Left lung (tissue), 10 donors: Measurements from ENCODE around the gene UBE2O. TPM values are rescaled to one million over a fixed set of nuclear protein-coding genes. Genes with fewer than 3 reads are reported as not detected.

Experiments used
- ATAC-seq: fragments of 200-7000 bp; cut with Tn5 transposase; one replicate; pipeline ENCODE4 v1.9.1; 2020; ENCODE audit warnings: moderate library complexity
- DNase-seq, 4 donors: peaks; one replicate each; pipeline ENCODE4 v3.0.0-alpha.2; 2013 to 2020
- H3K27ac ChIP-seq, 2 donors: fragments of 200-600 bp; sonication (generic) in 1 of 2; one replicate each; pipeline versions ENCODE4 v1.5.0 to v1.8.0; 2020 to 2021
- H3K27me3 ChIP-seq, 2 donors: fragments of 200-600 bp; sonication (generic) in 1 of 2; one replicate each; pipeline versions ENCODE4 v1.5.0 to v1.8.0; 2020 to 2021
- H3K36me3 ChIP-seq, 2 donors: fragments of 200-600 bp; sonication (generic) in 1 of 2; one replicate each; pipeline versions ENCODE4 v1.5.0 to v1.8.0; 2020 to 2021
- H3K4me1 ChIP-seq, 2 donors: fragments of 200-600 bp; one replicate each; pipeline ENCODE4 v1.8.0; 2021
- H3K4me3 ChIP-seq, 2 donors: fragments of 200-600 bp; sonication (generic) in 1 of 2; one replicate each; pipeline versions ENCODE4 v1.5.0 to v1.8.0; 2020 to 2021; ENCODE audit warnings: mild to moderate bottlenecking in 1 of 2
- H3K9me3 ChIP-seq, 2 donors: fragments of 200-600 bp; sonication (generic) in 1 of 2; one replicate each; pipeline versions ENCODE4 v1.5.0 to v1.8.0; 2020 to 2021
- CTCF ChIP-seq, 2 donors: fragments of 200-600 bp; sonication (generic) in 1 of 2; IDR thresholded peaks; one replicate each; pipeline versions ENCODE4 v1.5.0 to v1.8.0; 2021; ENCODE audit warnings: antibody characterized with exemption in 2 of 2
- intact Hi-C, 2 donors: fragments of 100-400 bp; cut with DNase I; formaldehyde crosslinking; loops; one replicate each; pipeline versions ENCODE4 v1.11.2 to v1.14.2; 2022
- polyA plus RNA-seq, 6 donors: library from polyadenylated mRNA; unstranded; fragments of 120-200 nt; gene quantifications; one replicate each; pipeline ENCODE4 v1.2.1, GENCODE V29; 2013; ENCODE audit not compliant: insufficient read length in 6 of 6
- total RNA-seq, 2 donors: library from RNA; stranded (reverse); fragmentation: NEBNext Ultra II Directional; extraction: Animal tissue kit (Norgen Biotek cat#: 25700); gene quantifications; one replicate each; pipeline ENCODE4 v1.2.1, GENCODE V29; 2021
- donor health status: DM: no; HTN: yes; CAD: no.
- donor health status: DM: no; HTN: no; CAD: no.

The UBE2O gene
- total and polyA plus RNA-seq, 8 donors: 20.1 to 34.8 (median 27.1) TPM

- peaks cover 14 to 93% of the 10 kb centered on the region in 2 donors for H3K4me1 ChIP-seq
- H3K9me3 ChIP-seq: no peaks in the 10 kb centered on the region
- peaks cover 0 to 22% of the 10 kb centered on the region in 2 donors for H3K36me3 ChIP-seq
- peak; percentile 11 for ATAC-seq
- no peaks in the 10 kb centered on the region for H3K27me3 ChIP-seq
- H3K4me3 ChIP-seq: peak overlapping the region in 1 of 2 donors; percentile 32
- intact Hi-C loops: no loop called here
- H3K27ac ChIP-seq: peak overlapping the region; percentile 80 to 97
- TF ChIP-seq CTCF (IDR thresholded peaks at IDR 0.05): no peak
- no peak for DNase-seq
Observed at GRCh38 chr17:76492123-76492988, 39.4 kb upstream of the UBE2O start.

- Histone ChIP-seq H3K27me3 (no peaks in the 10 kb centered on the region), H3K27ac (peak overlapping the region; percentile 80 to 97), H3K9me3 (no peaks in the 10 kb centered on the region), H3K36me3 (peaks cover 0 to 30% of the 10 kb centered on the region in 2 donors), H3K4me1 (peaks cover 14 to 94% of the 10 kb centered on the region in 2 donors), H3K4me3 (peak overlapping the region in 1 of 2 donors; percentile 32)
- TF ChIP-seq CTCF (IDR thresholded peaks at IDR 0.05): no peak
- DNase-seq: no peak
- peak; percentile 7 for ATAC-seq
- intact Hi-C loops: no loop called here
Observed at GRCh38 chr17:76491271-76492122, 38.5 kb upstream of the UBE2O start.

- peak overlapping the region in 1 of 2 donors; percentile 97 for H3K27ac ChIP-seq
- H3K4me3 ChIP-seq: no peak overlapping the region
- peaks cover 14 to 94% of the 10 kb centered on the region in 2 donors for H3K4me1 ChIP-seq
- no peak for ATAC-seq
- DNase-seq: no peak
- intact Hi-C loops: no loop called here
- no peak for TF ChIP-seq CTCF (IDR thresholded peaks at IDR 0.05)
- H3K9me3 ChIP-seq: no peaks in the 10 kb centered on the region
- H3K27me3 ChIP-seq: no peaks in the 10 kb centered on the region
- H3K36me3 ChIP-seq: peaks cover 0 to 28% of the 10 kb centered on the region in 2 donors
Observed at GRCh38 chr17:76490112-76490710, 37.3 kb upstream of the UBE2O start.

GRCh38 chr17:76487451-76488192, 34.7 kb upstream of the UBE2O start:
- peaks cover 0 to 20% of the 10 kb centered on the region in 2 donors for H3K36me3 ChIP-seq
- ATAC-seq: no peak
- no peak for TF ChIP-seq CTCF (IDR thresholded peaks at IDR 0.05)
- no peaks in the 10 kb centered on the region for H3K9me3 ChIP-seq
- intact Hi-C loops: no loop called here
- H3K4me1 ChIP-seq: peaks cover 0 to 92% of the 10 kb centered on the region in 2 donors
- no peak overlapping the region for H3K27ac ChIP-seq
- H3K27me3 ChIP-seq: no peaks in the 10 kb centered on the region
- H3K4me3 ChIP-seq: no peak overlapping the region
- no peak for DNase-seq
